Ureter (tissue), 1 donor: ENCODE data around the gene AGAP1. TPM values are rescaled to one million over a fixed set of nuclear protein-coding genes. Genes with fewer than 3 reads are reported as not detected.
"Not testable (repeated sequence)": the region's sequence is repeated elsewhere in the genome, so short reads cannot be mapped to it uniquely, and the experiment has no call there.

Source experiments
- DNase-seq: peaks from one replicate; pipeline ENCODE4 v3.0.0-alpha.2; 2020; ENCODE audit warnings: low spot score
- total RNA-seq: library from RNA; stranded (reverse); gene quantifications from one replicate; pipeline ENCODE4 v1.2.4, GENCODE V29; 2023
- donor health status: DM: yes; HTN: yes; CAD: no.

Gene AGAP1
- total RNA-seq, 1 donor from 2014 or later: 43.2 TPM

DNA sequence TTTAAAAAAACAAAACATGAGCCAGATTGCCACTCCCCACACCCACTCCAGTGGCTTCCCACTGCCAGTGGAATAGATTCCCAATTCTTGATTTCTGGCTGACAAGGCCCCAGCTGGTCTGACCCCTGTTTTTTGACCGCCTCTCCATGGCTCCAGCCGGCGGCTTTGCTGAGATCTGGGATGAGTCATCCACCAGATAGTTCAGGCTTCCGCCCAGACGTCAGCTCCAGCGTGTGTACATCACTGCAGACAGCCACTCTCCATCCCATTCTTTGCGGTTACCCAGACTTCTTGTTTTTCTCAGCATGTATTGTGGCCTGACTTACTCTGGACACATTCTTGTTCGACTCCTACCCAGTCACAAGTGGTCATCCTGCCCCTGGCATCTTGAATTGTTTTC is 446.5 kb downstream of the AGAP1 start:
- DNase-seq: no peak

DNA sequence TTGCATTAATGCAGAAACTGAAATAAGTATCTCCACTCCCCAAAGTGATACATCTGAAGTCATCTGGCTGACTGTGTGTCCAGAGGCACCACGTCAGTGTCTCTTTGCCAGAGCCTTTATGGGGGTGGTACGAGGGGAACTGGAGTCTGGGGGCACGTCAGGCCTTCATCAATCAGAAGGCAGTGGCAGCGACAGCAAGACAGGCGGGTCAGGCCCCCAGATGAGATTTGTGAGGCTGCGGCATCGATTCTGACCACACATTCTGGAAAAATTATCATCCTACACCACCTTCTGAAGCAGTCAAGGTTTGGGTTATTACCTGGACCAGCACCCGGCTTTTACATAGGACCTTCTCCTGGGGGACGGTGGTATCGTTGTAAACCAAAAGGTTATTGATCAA is 450.7 kb downstream of the AGAP1 start:
- no peak for DNase-seq

DNA sequence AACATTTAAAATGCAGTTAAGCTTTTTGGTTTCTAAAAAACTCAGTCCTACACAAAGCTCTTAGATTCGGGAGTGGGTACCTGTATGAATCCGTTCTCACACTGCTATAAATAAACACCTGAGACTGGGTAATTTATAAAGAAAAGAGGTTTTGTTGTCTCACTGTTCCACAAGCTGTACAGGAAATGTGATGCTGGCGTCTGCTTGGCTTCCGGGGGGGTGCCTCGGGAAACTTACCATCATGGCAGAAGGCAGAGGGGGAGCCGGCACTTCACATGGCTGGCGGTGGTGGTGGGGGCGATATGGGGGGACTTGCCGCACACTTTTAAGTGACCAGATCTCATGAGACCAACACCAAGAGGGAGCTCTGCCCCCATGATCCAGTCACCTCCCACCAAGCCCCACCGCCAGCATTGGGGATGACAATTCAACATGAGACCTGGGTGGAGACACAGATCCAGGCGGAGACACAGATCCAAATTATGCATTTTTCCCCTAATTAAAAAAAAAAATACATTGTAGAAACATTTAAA is 451.8 kb downstream of the AGAP1 start:
- no peak for DNase-seq

DNA sequence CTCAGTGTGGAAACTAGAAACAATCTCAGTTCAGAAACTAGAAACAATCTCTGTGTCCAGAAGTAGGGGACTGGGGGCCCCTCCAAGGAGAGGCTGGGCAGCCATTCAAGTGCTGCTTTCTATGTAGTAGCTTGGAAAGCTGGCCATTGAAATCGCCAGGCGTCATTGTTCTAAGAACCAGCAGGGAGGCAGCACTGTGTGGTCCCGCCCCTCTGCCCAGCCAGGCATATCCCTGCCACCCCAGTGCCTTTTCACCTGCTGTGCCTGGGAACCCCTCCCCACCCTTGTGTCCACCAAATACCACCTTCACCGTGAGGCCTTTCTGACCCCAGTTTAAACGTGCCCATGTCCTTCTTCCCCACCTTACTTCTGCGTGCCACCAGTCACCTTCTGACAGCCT is 452.7 kb downstream of the AGAP1 start:
- DNase-seq: no peak

DNA sequence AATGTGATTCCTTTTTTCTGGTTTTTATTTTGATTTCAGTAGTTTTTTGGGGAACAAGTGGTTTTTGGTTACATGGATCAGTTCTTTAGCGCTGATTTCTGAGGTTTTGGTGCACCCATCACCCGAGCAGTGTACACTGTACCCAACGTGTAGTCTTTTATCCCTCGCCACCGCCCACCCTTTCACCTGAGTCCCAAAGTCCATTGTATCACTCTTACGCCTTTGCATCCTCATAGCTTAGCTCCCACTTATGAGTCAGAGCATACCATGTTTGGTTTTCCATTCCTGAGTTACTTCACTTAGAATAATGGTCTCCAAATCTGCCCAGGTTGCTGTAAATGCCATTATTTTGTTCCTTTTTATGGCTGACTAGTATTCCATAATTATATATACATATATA is 453.2 kb downstream of the AGAP1 start:
- not testable (repeated sequence) for DNase-seq

DNA sequence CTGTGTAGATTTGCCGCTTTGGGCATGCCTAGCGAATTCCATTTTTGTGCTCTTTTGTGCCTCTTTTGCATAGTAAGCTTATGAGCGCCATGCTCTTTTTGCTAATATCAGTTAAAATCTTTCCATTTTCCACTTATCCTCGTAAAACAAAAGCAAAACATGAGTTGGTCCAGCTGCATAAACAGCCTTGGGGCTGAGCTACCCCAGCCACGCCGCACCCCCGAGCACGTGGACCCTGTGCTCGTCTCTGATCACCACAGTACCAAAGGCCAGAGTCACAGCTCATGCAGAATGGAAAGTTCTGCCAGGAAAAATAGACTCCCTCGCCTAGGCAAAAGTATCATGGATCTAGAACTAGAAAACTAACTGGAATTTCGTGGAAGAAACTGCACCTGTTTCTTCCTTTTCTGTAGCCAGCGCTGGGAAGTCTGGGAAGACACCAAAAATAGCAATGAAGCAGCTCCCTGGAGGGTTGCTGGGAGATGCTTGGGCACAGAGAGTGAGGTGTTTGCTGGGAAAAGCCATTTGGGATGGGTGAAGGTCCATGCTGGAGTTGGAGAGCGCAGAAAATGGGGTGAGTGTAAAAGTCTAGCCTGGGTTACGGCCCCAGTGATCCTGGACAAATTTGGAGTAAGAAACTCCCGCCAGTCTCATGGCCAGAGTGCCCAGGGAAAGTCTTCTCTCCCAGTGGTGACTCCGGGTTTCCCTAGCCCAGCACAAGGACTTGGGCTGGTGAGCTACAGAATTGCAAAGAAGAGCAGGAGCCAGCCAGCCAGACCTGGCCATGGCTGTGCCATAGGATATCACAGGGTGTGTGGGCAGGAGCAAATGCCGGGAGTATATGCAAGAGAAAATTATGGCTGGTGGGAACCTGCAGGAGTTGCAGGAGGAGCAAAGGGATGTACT is 456.0 kb downstream of the AGAP1 start:
- DNase-seq: no peak

DNA sequence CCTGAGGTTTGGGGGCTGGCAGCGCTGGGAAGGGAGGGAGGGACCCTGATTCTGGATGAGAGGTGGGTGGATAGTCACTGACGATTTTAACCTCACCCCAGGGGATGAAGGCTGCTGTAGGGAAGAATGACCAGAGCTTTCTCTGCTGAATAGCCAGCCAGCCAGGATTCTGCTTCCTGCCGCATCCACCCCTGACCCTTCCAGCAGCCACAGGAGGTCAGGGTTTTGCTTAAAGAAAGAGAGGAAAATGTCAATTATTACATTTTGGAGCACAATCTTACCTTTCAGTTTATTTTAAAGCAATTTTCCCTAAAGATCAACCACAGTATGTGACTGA is 456.6 kb downstream of the AGAP1 start:
- DNase-seq: no peak

- no peak for DNase-seq
These were observed 457.6 kb downstream of the AGAP1 start for GRCh38 chr2:235951493-235951892.

GRCh38 chr2:235951982-235952381 is 458.1 kb downstream of the AGAP1 start:
- no peak for DNase-seq

- DNase-seq: no peak
These were observed 458.9 kb downstream of the AGAP1 start for GRCh38 chr2:235952714-235953113.

- no peak for DNase-seq
These were observed 460.4 kb downstream of the AGAP1 start for GRCh38 chr2:235954281-235954680.

GRCh38 chr2:235954888-235955480 is 461.1 kb downstream of the AGAP1 start:
- DNase-seq: no peak

GRCh38 chr2:235955664-235956063 is 461.8 kb downstream of the AGAP1 start:
- no peak for DNase-seq

DNA sequence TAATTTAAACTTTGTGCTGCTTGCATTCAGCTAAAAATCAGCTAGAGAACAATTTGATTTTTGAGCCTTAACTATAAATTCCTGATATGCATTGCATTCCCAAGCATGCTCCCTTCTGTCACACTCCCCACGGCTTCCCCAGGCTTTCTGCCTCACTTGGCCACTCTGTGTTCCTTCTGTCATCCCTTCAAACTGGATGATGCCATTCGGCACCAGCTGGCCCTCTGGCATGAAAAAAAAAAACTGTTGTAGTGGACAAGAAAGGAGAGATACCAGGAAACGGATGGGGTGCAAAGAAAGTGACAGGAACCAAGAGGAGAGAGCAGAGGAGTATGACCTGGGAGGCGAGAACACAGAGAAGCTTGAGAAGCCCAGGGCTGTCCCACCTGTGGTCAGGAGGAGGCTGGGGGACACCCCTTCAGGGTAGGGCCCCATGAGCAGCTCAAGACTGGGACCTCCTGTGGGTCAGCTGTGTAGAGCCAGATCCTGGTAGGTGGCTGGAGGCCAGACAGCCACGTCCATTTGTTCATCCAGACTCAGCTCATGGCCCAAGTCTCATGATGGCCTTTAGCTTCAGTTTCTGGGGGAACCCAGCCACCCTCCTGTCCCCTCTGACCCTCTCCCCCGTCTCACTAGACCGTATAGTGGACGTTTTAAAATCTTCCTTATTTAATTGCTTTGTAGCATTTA is 462.6 kb downstream of the AGAP1 start:
- DNase-seq: no peak

GRCh38 chr2:235957251-235957650 is 463.4 kb downstream of the AGAP1 start:
- no peak for DNase-seq

DNA sequence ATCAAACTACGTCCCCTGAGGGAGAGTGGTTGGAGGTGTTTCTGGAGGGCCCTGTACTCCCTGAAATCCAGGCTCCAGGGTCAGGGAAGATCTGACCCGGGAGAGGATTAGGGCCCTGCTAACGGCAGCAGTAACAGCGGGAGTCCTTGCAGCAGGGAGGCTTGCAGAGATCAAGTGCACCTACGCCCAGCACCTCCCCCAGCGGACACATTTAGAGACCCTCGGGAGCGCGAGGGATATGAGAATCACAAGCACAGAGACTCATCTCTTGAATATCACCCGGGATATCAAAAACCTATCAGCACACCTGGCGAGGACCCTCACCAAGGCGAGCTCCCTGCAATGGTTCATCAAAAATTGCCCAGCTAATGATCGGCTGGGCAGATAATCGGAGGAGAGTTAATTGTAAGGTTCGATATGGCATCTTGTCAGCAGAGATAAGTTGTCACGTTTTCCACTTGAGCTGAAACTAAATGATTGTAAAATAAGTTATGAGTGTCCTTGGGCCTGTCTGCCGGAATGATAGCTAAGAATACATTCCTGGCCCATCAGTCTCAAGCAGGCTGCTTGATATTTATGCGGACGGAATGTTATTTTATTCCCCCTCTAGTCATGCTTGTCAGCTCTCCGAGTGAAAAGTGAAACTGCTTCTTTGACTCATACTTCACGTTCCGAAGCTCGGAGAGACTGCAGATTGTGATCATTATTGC is 464.5 kb downstream of the AGAP1 start:
- DNase-seq: no peak

GRCh38 chr2:235958931-235959410 is 465.1 kb downstream of the AGAP1 start:
- DNase-seq: no peak

DNA sequence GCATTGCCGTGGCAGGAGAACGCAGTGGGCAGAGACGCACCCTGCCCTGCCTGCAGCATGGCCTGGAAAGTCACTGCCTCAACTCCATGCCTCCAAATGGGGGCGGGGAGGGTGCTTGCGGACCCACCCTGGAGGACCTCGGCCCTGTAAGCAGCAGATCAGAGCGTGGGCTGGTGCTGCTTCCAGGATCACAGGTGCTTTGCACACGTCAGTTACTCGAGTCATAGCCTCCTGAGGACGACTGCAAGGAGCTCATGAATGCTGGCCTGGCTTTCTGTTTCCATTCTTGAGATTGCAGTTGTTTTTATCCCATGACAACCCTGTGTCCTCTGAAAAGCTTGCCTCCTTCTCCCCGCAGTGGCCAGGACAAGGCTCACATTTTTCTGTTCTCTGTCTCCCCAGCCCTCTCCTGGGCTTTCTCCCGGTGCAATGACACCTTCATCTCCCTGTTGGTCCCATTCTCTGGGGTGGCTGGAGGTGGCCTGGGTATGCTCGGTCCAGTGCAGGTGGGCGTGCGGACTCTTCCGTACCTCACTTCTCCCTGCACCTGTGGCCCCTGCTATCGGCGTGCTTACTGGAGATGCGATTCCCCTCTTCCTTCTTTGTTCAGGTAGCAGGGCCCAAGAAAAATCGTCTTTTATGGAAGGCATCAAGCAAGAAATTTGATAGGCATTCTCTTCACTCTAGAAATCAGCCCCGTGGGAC is 466.3 kb downstream of the AGAP1 start:
- DNase-seq: no peak

- DNase-seq: no peak
These were observed 467.1 kb downstream of the AGAP1 start for GRCh38 chr2:235960716-235961640.

GRCh38 chr2:235961711-235962110 is 467.9 kb downstream of the AGAP1 start:
- DNase-seq: no peak
